ENCODE data around the gene TANC1.

TANC1 gene

GRCh38 chr2:159192371-159192918, 224.0 kb downstream of the TANC1 start:
- ChIA-PET CTCF (no interaction called here), POLR2A (no interaction called here)
- H3K27me3 ChIP-seq (replicated peaks in 2 of 5; ENCODE audit: control insufficient read depth in 4 of 5, insufficient read depth in 5 of 5, low read length in 4 of 5) = no peaks in the 10 kb centered on the region
- H3K36me3 ChIP-seq (ENCODE audit: control insufficient read depth in 4 of 4, insufficient read depth in 4 of 4, low read length in 3 of 4) = peaks cover 0 to 23% (median 12%) of the 10 kb centered on the region in 4 experiments
- 95% methylated on average over 9 of the region's 12 CpGs for WGBS (ENCODE audit: insufficient coverage)
- H3K4me3 ChIP-seq (ENCODE audit: control insufficient read depth in 1 of 7, extremely low read depth in 1 of 7, insufficient read depth in 4 of 7, low read depth in 2 of 7, low read length in 6 of 7) = no peak overlapping the region
- no peak overlapping the region for H3K27ac ChIP-seq (ENCODE audit: insufficient read depth in 1 of 2, low read depth in 1 of 2, low read length in 2 of 2, poor library complexity in 1 of 2, severe bottlenecking in 2 of 2)
- no peaks in the 10 kb centered on the region for H3K9me3 ChIP-seq (ENCODE audit: control extremely low read depth in 1 of 5, control insufficient read depth in 4 of 5, insufficient read depth in 2 of 5, low read depth in 1 of 5, low read length in 4 of 5)
- peaks cover 0 to 4% (median 2%) of the 10 kb centered on the region in 4 experiments for H3K4me1 ChIP-seq (ENCODE audit: control extremely low read depth in 1 of 4, control insufficient read depth in 4 of 4, insufficient read depth in 4 of 4, low read length in 3 of 4)
- no peak for DNase-seq

GRCh38 chr2:159193791-159194190, 225.4 kb downstream of the TANC1 start:
- H3K27ac ChIP-seq (ENCODE audit: insufficient read depth in 1 of 2, low read depth in 1 of 2, low read length in 2 of 2, poor library complexity in 1 of 2, severe bottlenecking in 2 of 2) = no peak overlapping the region
- H3K4me1 ChIP-seq (ENCODE audit: control extremely low read depth in 1 of 4, control insufficient read depth in 4 of 4, insufficient read depth in 4 of 4, low read length in 3 of 4) = peaks cover 0 to 4% (median 2%) of the 10 kb centered on the region in 4 experiments
- DNase-seq = no peak
- CTCF ChIA-PET = no interaction called here
- POLR2A ChIA-PET = no interaction called here
- no peak overlapping the region for H3K4me3 ChIP-seq (ENCODE audit: control insufficient read depth in 1 of 7, extremely low read depth in 1 of 7, insufficient read depth in 4 of 7, low read depth in 2 of 7, low read length in 6 of 7)
- H3K9me3 ChIP-seq (ENCODE audit: control extremely low read depth in 1 of 5, control insufficient read depth in 4 of 5, insufficient read depth in 2 of 5, low read depth in 1 of 5, low read length in 4 of 5) = no peaks in the 10 kb centered on the region
- peaks cover 0 to 24% (median 16%) of the 10 kb centered on the region in 4 experiments for H3K36me3 ChIP-seq (ENCODE audit: control insufficient read depth in 4 of 4, insufficient read depth in 4 of 4, low read length in 3 of 4)
- 100% methylated on average over 1 of the region's 4 CpGs for WGBS (ENCODE audit: insufficient coverage)
- H3K27me3 ChIP-seq (replicated peaks in 2 of 5; ENCODE audit: control insufficient read depth in 4 of 5, insufficient read depth in 5 of 5, low read length in 4 of 5) = no peaks in the 10 kb centered on the region

- Histone ChIP-seq H3K27me3 (replicated peaks in 2 of 5; ENCODE audit: control insufficient read depth in 4 of 5, insufficient read depth in 5 of 5, low read length in 4 of 5) (no peaks in the 10 kb centered on the region), H3K4me3 (ENCODE audit: control insufficient read depth in 1 of 7, extremely low read depth in 1 of 7, insufficient read depth in 4 of 7, low read depth in 2 of 7, low read length in 6 of 7) (no peak overlapping the region), H3K36me3 (ENCODE audit: control insufficient read depth in 4 of 4, insufficient read depth in 4 of 4, low read length in 3 of 4) (peaks cover 0 to 27% (median 16%) of the 10 kb centered on the region in 4 experiments), H3K9me3 (ENCODE audit: control extremely low read depth in 1 of 5, control insufficient read depth in 4 of 5, insufficient read depth in 2 of 5, low read depth in 1 of 5, low read length in 4 of 5) (no peaks in the 10 kb centered on the region), H3K4me1 (ENCODE audit: control extremely low read depth in 1 of 4, control insufficient read depth in 4 of 4, insufficient read depth in 4 of 4, low read length in 3 of 4) (peaks cover 0 to 4% (median 2%) of the 10 kb centered on the region in 4 experiments), H3K27ac (ENCODE audit: insufficient read depth in 1 of 2, low read depth in 1 of 2, low read length in 2 of 2, poor library complexity in 1 of 2, severe bottlenecking in 2 of 2) (no peak overlapping the region)
- DNase-seq = no peak
- ChIA-PET CTCF (no interaction called here), POLR2A (no interaction called here)
- WGBS (ENCODE audit: insufficient coverage) = 96% methylated on average over 10 of the region's 10 CpGs
Measured at GRCh38 chr2:159194241-159194640, 225.8 kb downstream of the TANC1 start.

DNA sequence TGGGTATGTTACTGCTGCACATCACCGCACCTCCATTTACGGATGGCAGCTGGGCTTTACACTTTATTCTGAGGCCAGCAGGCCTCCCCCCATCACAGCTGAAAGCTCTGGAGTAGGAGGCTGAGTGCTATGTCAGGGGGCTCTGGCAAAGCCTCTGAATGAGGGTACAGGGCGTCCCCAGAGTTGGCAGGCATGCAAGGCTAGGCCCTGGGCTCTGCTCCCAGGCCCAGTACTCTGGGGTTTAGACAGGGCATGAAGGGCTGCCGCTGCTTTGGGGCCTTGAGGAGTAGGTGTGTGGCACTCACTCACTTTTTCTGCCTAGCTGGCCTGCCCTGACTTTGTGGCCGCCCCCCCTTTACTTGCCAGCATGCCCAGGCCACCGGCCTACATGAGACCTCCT, 227.3 kb downstream of the TANC1 start:
- no peak for DNase-seq
- H3K4me1 ChIP-seq (ENCODE audit: control extremely low read depth in 1 of 4, control insufficient read depth in 4 of 4, insufficient read depth in 4 of 4, low read length in 3 of 4) = peaks cover 0 to 4% (median 2%) of the 10 kb centered on the region in 4 experiments
- WGBS (ENCODE audit: insufficient coverage) = 98% methylated on average over 5 of the region's 6 CpGs
- H3K9me3 ChIP-seq (ENCODE audit: control extremely low read depth in 1 of 5, control insufficient read depth in 4 of 5, insufficient read depth in 2 of 5, low read depth in 1 of 5, low read length in 4 of 5) = no peaks in the 10 kb centered on the region
- no peak overlapping the region for H3K27ac ChIP-seq (ENCODE audit: insufficient read depth in 1 of 2, low read depth in 1 of 2, low read length in 2 of 2, poor library complexity in 1 of 2, severe bottlenecking in 2 of 2)
- CTCF ChIA-PET = interaction anchor here (0.8 to 1.5 kb wide), 4 partner anchors 11 to 165 kb away, joined by 4 to 6 read pairs (median 4); no protein-coding TSS in a partner anchor
- H3K27me3 ChIP-seq (replicated peaks in 2 of 5; ENCODE audit: control insufficient read depth in 4 of 5, insufficient read depth in 5 of 5, low read length in 4 of 5) = no peaks in the 10 kb centered on the region
- POLR2A ChIA-PET = no interaction called here
- peaks cover 0 to 33% (median 20%) of the 10 kb centered on the region in 4 experiments for H3K36me3 ChIP-seq (ENCODE audit: control insufficient read depth in 4 of 4, insufficient read depth in 4 of 4, low read length in 3 of 4)
- H3K4me3 ChIP-seq (ENCODE audit: control insufficient read depth in 1 of 7, extremely low read depth in 1 of 7, insufficient read depth in 4 of 7, low read depth in 2 of 7, low read length in 6 of 7) = no peak overlapping the region

DNA sequence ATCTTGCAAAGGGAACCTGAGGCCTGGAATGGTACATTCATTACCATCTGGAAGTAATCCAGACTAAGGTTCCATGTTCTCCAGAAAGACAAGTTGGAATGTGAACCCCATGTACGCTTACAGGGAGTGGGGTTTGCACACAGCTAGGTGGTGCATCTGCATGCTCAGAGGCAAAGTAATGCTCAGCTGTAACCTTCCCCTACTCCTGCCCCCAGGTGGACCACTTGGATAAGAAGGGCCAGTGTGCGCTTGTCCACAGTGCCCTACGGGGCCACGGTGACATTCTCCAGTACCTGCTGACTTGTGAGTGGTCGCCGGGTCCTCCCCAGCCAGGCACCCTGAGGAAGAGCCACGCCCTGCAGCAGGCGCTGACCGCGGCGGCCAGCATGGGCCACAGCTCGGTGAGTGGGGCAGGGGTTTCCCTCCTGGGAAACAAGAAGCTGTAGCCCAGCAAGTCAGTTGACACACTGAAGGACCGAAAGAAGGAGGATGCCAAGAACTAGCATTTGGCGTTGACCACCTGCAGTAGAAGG, 228.0 kb downstream of the TANC1 start:
- H3K4me3 ChIP-seq (ENCODE audit: control insufficient read depth in 1 of 7, extremely low read depth in 1 of 7, insufficient read depth in 4 of 7, low read depth in 2 of 7, low read length in 6 of 7) = no peak overlapping the region
- no peak for DNase-seq
- H3K27ac ChIP-seq (ENCODE audit: insufficient read depth in 1 of 2, low read depth in 1 of 2, low read length in 2 of 2, poor library complexity in 1 of 2, severe bottlenecking in 2 of 2) = no peak overlapping the region
- H3K27me3 ChIP-seq (replicated peaks in 2 of 5; ENCODE audit: control insufficient read depth in 4 of 5, insufficient read depth in 5 of 5, low read length in 4 of 5) = no peaks in the 10 kb centered on the region
- ChIA-PET CTCF (interaction anchor here (0.8 to 1.5 kb wide), 4 partner anchors 12 to 166 kb away, joined by 4 to 6 read pairs (median 4); no protein-coding TSS in a partner anchor), POLR2A (no interaction called here)
- H3K36me3 ChIP-seq (ENCODE audit: control insufficient read depth in 4 of 4, insufficient read depth in 4 of 4, low read length in 3 of 4) = peaks cover 0 to 33% (median 20%) of the 10 kb centered on the region in 4 experiments
- 99% methylated on average over 14 of the region's 14 CpGs for WGBS (ENCODE audit: insufficient coverage)
- no peaks in the 10 kb centered on the region for H3K9me3 ChIP-seq (ENCODE audit: control extremely low read depth in 1 of 5, control insufficient read depth in 4 of 5, insufficient read depth in 2 of 5, low read depth in 1 of 5, low read length in 4 of 5)
- peaks cover 0 to 4% (median 2%) of the 10 kb centered on the region in 4 experiments for H3K4me1 ChIP-seq (ENCODE audit: control extremely low read depth in 1 of 4, control insufficient read depth in 4 of 4, insufficient read depth in 4 of 4, low read length in 3 of 4)

GRCh38 chr2:159199236-159199635, 230.8 kb downstream of the TANC1 start:
- Histone ChIP-seq H3K9me3 (ENCODE audit: control extremely low read depth in 1 of 5, control insufficient read depth in 4 of 5, insufficient read depth in 2 of 5, low read depth in 1 of 5, low read length in 4 of 5) (no peaks in the 10 kb centered on the region), H3K36me3 (ENCODE audit: control insufficient read depth in 4 of 4, insufficient read depth in 4 of 4, low read length in 3 of 4) (peaks cover 0 to 33% (median 20%) of the 10 kb centered on the region in 4 experiments), H3K4me1 (ENCODE audit: control extremely low read depth in 1 of 4, control insufficient read depth in 4 of 4, insufficient read depth in 4 of 4, low read length in 3 of 4) (no peaks in the 10 kb centered on the region), H3K27ac (ENCODE audit: insufficient read depth in 1 of 2, low read depth in 1 of 2, low read length in 2 of 2, poor library complexity in 1 of 2, severe bottlenecking in 2 of 2) (no peak overlapping the region), H3K27me3 (replicated peaks in 2 of 5; ENCODE audit: control insufficient read depth in 4 of 5, insufficient read depth in 5 of 5, low read length in 4 of 5) (no peaks in the 10 kb centered on the region), H3K4me3 (ENCODE audit: control insufficient read depth in 1 of 7, extremely low read depth in 1 of 7, insufficient read depth in 4 of 7, low read depth in 2 of 7, low read length in 6 of 7) (no peak overlapping the region)
- CTCF ChIA-PET = no interaction called here
- POLR2A ChIA-PET = no interaction called here
- 99% methylated on average over 8 of the region's 9 CpGs for WGBS (ENCODE audit: insufficient coverage)
- DNase-seq = no peak

- Histone ChIP-seq H3K4me1 (ENCODE audit: control extremely low read depth in 1 of 4, control insufficient read depth in 4 of 4, insufficient read depth in 4 of 4, low read length in 3 of 4) (no peaks in the 10 kb centered on the region), H3K27ac (ENCODE audit: insufficient read depth in 1 of 2, low read depth in 1 of 2, low read length in 2 of 2, poor library complexity in 1 of 2, severe bottlenecking in 2 of 2) (no peak overlapping the region), H3K36me3 (ENCODE audit: control insufficient read depth in 4 of 4, insufficient read depth in 4 of 4, low read length in 3 of 4) (peaks cover 0 to 33% (median 16%) of the 10 kb centered on the region in 4 experiments), H3K27me3 (replicated peaks in 2 of 5; ENCODE audit: control insufficient read depth in 4 of 5, insufficient read depth in 5 of 5, low read length in 4 of 5) (no peaks in the 10 kb centered on the region), H3K4me3 (ENCODE audit: control insufficient read depth in 1 of 7, extremely low read depth in 1 of 7, insufficient read depth in 4 of 7, low read depth in 2 of 7, low read length in 6 of 7) (no peak overlapping the region), H3K9me3 (ENCODE audit: control extremely low read depth in 1 of 5, control insufficient read depth in 4 of 5, insufficient read depth in 2 of 5, low read depth in 1 of 5, low read length in 4 of 5) (no peaks in the 10 kb centered on the region)
- CTCF ChIA-PET = interaction anchor here (0.6 kb wide), 1 partner anchor 12 kb away, joined by 3 read pairs; no protein-coding TSS in a partner anchor
- WGBS (ENCODE audit: insufficient coverage) = 100% methylated on average over 3 of the region's 4 CpGs
- no peak for DNase-seq
- POLR2A ChIA-PET = no interaction called here
Measured at GRCh38 chr2:159199761-159200465, 231.5 kb downstream of the TANC1 start.

Measured in common myeloid progenitor, CD34-positive (primary cell).